Esophagus (tissue), 2 donors: ENCODE results near the gene KCNH4. TPM values are rescaled to one million over a fixed set of nuclear protein-coding genes. Genes with fewer than 3 reads are reported as not detected.

Source experiments
- H3K27ac ChIP-seq, 2 donors: one replicate each; pipeline ENCODE4 v1.5.1; 2013; ENCODE audit warnings: low read depth in 2 of 2, mild to moderate bottlenecking in 2 of 2, inconsistent platforms in 1 of 2, low read length in 1 of 2, moderate library complexity in 1 of 2
- H3K27me3 ChIP-seq, 2 donors: one replicate each; pipeline ENCODE4 v1.6.1; 2013; ENCODE audit warnings: low read length in 2 of 2, control low read depth in 1 of 2, mild to moderate bottlenecking in 1 of 2; ENCODE audit not compliant: insufficient read depth in 2 of 2, control insufficient read depth in 1 of 2
- H3K36me3 ChIP-seq, 2 donors: one replicate each; pipeline ENCODE4 v1.6.1; 2013; ENCODE audit warnings: low read length in 1 of 2; ENCODE audit not compliant: control insufficient read depth in 2 of 2, insufficient read depth in 2 of 2
- H3K4me1 ChIP-seq, 2 donors: one replicate each; pipeline ENCODE4 v1.6.1; 2013; ENCODE audit warnings: low read length in 1 of 2; ENCODE audit not compliant: control insufficient read depth in 2 of 2, insufficient read depth in 2 of 2
- H3K4me3 ChIP-seq, 2 donors: one replicate each; pipeline ENCODE4 v1.5.1; 2013; ENCODE audit warnings: low read length in 2 of 2, mild to moderate bottlenecking in 2 of 2, low read depth in 1 of 2, moderate library complexity in 1 of 2
- H3K9me3 ChIP-seq, 2 donors: one replicate each; pipeline ENCODE4 v1.6.1; 2013; ENCODE audit warnings: mild to moderate bottlenecking in 2 of 2, low read depth in 1 of 2, low read length in 1 of 2, moderate library complexity in 1 of 2; ENCODE audit not compliant: control insufficient read depth in 2 of 2, insufficient read depth in 1 of 2
- WGBS, 2 donors: extraction: QIAGEN DNeasy Blood & Tissue Kit; methylation state at CpG; one replicate each; pipeline ENCODE4 v1.1.7; 2013; 5-methylcytosine and 5-hydroxymethylcytosine counted together
- polyA plus RNA-seq, 2 donors: library from polyadenylated mRNA; stranded (reverse); fragments of 200-250 nt; gene quantifications; one replicate each; pipeline ENCODE4 v1.2.3, GENCODE V29; 2013
- donor health status: healthy with polysubstance abuse.
- donor health status: Bipolar disorder and iron deficiency.

KCNH4 gene
- polyA plus RNA-seq, 2 donors: 0.02 to 0.04 TPM

DNA sequence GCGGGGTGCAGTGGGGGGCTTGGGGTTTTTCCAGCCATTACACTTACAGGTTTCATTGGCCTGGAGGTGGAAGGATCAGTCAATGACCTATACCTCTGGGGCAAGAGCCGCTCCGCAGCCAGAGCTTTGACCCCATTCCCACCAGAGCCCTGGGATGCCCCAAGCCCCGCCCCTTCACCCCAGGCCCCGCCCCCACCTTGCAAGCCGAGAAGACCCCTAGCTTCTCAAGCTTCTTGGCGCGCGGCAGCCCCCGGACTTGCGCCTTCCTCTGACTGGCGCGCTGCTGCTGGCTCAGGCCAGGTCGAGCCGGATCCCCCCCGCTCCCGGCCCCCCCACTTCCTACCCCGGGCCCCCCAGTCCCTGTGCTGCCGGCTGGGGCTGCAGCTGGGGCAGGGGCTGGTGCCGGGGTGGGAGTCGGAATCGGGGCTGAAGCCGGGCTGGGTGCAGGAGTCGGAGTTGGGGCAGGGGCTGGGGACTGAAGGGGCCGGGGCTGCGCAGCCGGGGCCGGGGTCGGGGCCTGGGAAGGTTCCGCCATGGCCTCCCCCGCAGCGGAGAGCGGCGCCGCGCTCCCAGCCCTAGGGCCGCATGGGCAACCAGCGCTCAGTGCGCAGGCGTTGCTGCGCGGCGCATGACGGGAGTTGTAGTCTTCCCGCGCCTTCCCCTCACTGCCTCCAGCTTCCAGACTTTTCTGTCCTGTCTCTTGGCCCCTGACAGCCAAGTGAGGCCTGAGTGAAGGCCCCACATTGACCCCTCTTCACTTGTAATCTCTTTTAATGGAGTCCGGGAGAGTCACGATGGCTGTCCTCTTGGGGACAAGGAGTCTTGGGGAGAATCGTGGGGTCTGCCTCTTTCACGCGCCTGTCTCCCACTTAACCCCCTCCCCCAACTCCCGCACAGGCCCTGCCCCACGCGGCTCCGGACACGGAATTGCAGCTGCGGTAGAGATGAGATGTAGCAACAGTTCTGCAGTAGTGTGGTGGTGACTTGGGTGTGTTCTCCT is 59.9 kb downstream of the KCNH4 start, which contains the start of gene KAT2A:
TSS of gene KAT2A (minus strand) at position 598 of the 1,000 bp plus-strand sequence. CDS start at position 535, 63 bp downstream.
- H3K27ac ChIP-seq: peak within 1 kb of the TSS in 1 of 2 donors; percentile 15
- no peaks in the 10 kb centered on the region for H3K9me3 ChIP-seq
- no peaks in the 10 kb centered on the region for H3K27me3 ChIP-seq
- peaks cover 9 to 13% of the 10 kb centered on the region in 2 donors for H3K4me1 ChIP-seq
- H3K4me3 ChIP-seq: peak within 1 kb of the TSS; percentile 29 to 90
- 5 to 7% methylated on average over 54 to 57 of the region's 57 CpGs for WGBS, 2 donors
- peaks cover 6 to 30% of the 10 kb centered on the region in 2 donors for H3K36me3 ChIP-seq

DNA sequence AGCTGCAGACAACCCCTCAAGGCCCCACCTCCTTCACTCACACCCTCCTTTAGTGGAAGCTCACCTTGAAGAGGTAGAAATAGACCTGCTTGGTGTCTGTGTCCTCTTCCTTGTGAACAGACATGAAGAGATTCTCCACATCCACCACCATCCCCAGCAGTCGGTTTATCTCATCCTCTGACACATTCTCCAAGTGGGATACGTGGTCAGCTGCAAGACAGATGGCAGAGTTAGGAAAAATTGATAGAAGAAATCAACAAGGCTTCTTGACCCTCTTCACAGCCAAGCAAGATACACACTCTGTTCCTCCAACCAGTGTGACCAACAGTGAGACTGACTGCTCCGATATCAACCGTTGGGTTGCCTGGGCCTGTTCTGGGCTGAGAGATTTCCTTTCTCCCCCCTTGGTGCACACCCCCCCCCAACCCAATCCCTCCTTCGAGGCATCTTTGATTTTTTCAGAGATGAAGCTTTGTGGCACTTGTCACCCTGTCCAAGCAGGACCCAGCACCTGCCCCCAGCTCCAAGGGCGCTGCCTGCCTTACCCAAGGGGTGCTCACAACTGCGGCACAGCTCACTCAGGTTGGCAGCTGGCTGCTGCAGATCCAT is 60.7 kb downstream of the KCNH4 start:
- Histone ChIP-seq H3K27me3 (no peaks in the 10 kb centered on the region), H3K4me3 (peak overlapping the region; percentile 29 to 90), H3K27ac (no peak overlapping the region), H3K9me3 (no peaks in the 10 kb centered on the region), H3K4me1 (peaks cover 9 to 13% of the 10 kb centered on the region in 2 donors), H3K36me3 (peaks cover 3 to 28% of the 10 kb centered on the region in 2 donors)
- WGBS, 2 donors: 36 to 40% methylated on average over 7 of the region's 7 CpGs

DNA sequence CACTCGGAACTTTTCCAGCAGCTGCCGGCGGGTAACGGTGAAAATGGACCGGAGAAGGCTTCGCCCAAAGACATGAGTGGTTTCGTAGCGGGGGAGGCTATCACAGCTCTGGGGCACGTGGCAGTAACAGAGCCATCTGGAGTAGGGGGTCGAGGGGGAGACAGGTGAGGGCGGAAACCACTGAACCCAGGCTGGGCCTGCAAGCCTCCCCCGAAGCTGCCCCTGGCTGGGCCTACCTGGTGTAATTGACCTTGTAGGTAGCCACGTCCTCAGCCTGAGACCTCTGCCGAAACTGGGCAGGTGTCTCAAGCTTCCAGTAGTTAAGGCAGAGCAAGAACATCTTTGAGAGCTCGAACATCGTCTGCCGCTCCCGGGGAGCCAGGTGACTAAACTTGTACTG is 61.6 kb downstream of the KCNH4 start:
- H3K4me1 ChIP-seq: peaks cover 9 to 13% of the 10 kb centered on the region in 2 donors
- WGBS, 2 donors: 88 to 89% methylated on average over 18 of the region's 18 CpGs
- peaks cover 3 to 28% of the 10 kb centered on the region in 2 donors for H3K36me3 ChIP-seq
- H3K27ac ChIP-seq: no peak overlapping the region
- no peaks in the 10 kb centered on the region for H3K9me3 ChIP-seq
- no peaks in the 10 kb centered on the region for H3K27me3 ChIP-seq
- H3K4me3 ChIP-seq: no peak overlapping the region

DNA sequence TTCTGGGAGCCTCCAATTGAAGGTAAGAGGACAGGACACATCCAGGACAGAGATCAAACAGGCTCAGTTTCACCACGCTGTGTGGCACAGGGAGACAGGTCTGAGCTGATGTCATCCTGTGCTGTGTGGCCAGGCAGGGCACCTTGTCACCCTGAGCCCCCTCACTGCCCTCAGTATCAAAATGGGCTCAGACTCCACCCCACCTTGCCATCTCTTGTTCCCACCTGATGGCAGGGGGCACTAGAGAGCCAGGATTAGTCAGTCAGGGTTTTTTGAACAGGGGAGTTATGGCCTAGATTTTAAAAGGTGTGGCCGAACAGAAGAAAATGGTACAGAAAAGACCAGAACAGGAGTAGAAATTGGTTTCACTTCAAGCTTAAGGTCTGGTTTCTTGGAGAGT is 62.4 kb downstream of the KCNH4 start:
- no peaks in the 10 kb centered on the region for H3K27me3 ChIP-seq

DNA sequence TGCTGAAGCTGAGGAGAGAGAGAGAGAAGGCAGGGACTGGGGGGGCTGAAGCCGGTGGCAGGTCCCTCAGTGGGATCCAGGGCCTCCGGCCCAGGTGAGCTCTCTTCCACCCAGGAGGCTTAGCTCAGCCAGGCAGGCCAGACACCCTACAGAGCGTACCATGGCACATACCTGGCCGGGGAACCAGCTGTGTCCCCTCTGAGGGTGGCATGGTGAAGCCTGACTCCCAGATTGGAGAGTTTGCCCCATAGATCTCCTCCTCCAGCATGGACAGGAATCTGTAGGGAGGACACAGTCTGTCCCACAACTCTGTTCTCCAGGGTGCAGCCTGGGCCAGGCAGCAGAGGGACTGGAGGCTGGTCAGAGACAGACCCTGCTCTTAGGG is 62.8 kb downstream of the KCNH4 start:
- no peaks in the 10 kb centered on the region for H3K9me3 ChIP-seq
- WGBS, 2 donors: 87 to 90% methylated on average over 4 of the region's 4 CpGs
- no peak overlapping the region for H3K27ac ChIP-seq
- no peak overlapping the region for H3K4me3 ChIP-seq
- H3K27me3 ChIP-seq: no peaks in the 10 kb centered on the region
- peaks cover 3 to 32% of the 10 kb centered on the region in 2 donors for H3K36me3 ChIP-seq
- H3K4me1 ChIP-seq: peaks cover 9 to 12% of the 10 kb centered on the region in 2 donors

More for the DNA sequence above, 62.4 kb downstream of the KCNH4 start:
- Histone ChIP-seq H3K36me3 (peaks cover 3 to 31% of the 10 kb centered on the region in 2 donors), H3K27ac (no peak overlapping the region), H3K4me1 (peaks cover 9 to 13% of the 10 kb centered on the region in 2 donors), H3K4me3 (no peak overlapping the region), H3K9me3 (no peaks in the 10 kb centered on the region)
- WGBS, 2 donors: 55 to 61% methylated on average over 2 of the region's 2 CpGs

DNA sequence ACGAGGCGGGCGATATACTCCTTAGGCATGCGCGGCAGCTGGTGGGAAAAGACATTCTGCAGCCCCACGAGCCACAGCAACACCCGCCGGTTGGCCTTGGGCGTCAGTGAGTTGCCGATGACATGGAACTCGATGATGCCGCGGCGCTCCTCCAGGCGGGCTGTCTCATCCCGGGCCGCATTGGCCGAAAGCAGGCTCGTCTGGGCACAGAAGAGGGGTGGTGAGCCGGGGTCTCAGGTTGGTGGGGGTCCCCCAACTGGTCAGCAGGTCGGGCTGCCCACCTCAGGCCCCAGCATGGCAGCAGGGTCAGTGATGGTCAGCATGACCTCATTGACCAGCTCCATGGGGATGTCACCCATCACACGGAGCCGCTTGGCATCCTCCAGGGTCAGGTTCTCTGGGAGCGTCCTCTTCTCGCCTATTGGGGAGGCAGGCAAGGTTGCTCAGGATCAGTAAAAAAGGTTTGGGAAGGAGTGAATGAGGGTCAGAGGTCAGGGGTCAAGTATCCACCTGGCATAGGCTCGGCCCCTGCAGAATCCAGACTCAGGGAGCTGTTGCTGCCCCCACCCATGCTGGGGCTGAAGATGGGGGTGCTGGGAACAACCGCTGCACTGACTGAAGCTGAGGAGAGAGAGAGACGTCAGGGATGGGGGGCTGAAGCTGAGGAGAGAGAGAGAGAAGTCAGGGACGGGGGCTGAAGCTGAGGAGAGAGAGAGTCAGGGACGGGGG is 63.4 kb downstream of the KCNH4 start:
- Histone ChIP-seq H3K27ac (no peak overlapping the region), H3K36me3 (peaks cover 3 to 29% of the 10 kb centered on the region in 2 donors), H3K4me1 (peaks cover 9% of the 10 kb centered on the region in 2 donors), H3K9me3 (no peaks in the 10 kb centered on the region), H3K27me3 (no peaks in the 10 kb centered on the region), H3K4me3 (no peak overlapping the region)
- 85% methylated on average over 30 of the region's 30 CpGs for WGBS, 2 donors

DNA sequence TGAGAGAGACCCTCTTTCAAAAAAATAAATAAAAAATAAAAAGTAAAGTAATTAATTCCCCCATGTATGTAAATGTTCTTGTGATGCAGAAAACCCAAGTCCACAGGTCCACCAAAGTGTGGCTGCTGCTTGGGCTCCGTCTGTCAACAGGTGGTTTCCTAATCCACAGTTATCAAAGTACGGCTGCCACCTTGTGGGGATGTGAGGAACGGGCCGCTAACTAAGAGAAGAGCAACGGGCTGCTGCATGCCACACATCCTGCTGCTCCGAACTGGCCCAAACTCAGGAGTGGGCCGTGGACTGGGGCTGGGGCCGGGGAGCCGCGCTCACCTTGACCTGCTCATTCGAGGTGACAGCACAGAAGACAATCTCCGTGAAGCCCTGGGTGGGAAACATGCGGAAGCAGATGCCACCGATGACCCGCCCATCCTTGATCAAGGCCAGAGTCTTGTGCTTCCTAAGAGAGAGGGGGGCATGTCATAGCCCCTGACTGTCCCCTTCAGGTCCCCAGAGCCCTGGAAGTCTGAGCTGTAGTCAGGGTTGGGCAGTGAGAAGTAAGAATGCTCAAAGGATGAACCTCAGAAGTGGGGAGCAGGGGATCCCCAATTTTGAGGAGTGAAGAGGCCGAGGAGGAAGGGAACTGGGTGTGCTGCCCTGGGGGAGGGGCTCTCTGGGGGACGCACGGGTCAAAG is 64.1 kb downstream of the KCNH4 start:
- H3K4me1 ChIP-seq: peaks cover 5 to 6% of the 10 kb centered on the region in 2 donors
- 29 to 31% methylated on average over 18 of the region's 18 CpGs for WGBS, 2 donors
- no peaks in the 10 kb centered on the region for H3K9me3 ChIP-seq
- peaks cover 3 to 29% of the 10 kb centered on the region in 2 donors for H3K36me3 ChIP-seq
- H3K4me3 ChIP-seq: no peak overlapping the region
- no peaks in the 10 kb centered on the region for H3K27me3 ChIP-seq
- H3K27ac ChIP-seq: no peak overlapping the region

DNA sequence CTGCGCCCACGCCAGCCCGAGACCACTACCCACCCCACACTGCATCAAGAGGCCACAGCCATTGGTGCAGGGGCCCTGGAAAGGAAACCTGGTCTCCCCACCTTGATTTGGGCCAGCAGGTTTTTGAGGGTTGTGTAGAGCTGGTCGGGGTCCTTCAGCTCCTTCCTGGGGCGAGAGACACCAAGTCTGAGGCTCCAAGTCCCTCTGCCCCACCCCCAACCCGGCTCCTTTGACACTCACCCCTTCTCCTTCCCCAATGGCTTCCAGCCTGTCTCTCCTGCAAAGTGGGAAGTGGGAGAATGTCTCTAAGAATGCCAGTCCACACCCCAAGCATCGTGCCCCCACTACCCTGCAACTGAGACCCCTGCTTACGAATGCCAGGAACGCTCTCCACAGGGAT is 66.8 kb downstream of the KCNH4 start:
- no peak overlapping the region for H3K4me3 ChIP-seq
- H3K36me3 ChIP-seq: peaks cover 3 to 29% of the 10 kb centered on the region in 2 donors
- no peak overlapping the region for H3K27ac ChIP-seq
- H3K9me3 ChIP-seq: no peaks in the 10 kb centered on the region
- no peaks in the 10 kb centered on the region for H3K27me3 ChIP-seq
- WGBS, 2 donors: 85 to 96% methylated on average over 8 to 9 of the region's 9 CpGs
- H3K4me1 ChIP-seq: peaks cover 4 to 14% of the 10 kb centered on the region in 2 donors
